GM20000 (cell line): ENCODE data around the gene LMX1B.

ENCODE experiments used
- DNase-seq: peaks from one replicate; pipeline ENCODE4 v3.0.0; 2012; ENCODE audit warnings: low spot score
- TF ChIP-seq, protein P1 (sequence below): IDR thresholded peaks from 2 replicates; pipeline ENCODE4 v1.5.1; 2012; ENCODE audit warnings: mild to moderate bottlenecking, control low read depth; ENCODE audit errors: extremely low read depth, missing control alignments

LMX1B gene

DNA sequence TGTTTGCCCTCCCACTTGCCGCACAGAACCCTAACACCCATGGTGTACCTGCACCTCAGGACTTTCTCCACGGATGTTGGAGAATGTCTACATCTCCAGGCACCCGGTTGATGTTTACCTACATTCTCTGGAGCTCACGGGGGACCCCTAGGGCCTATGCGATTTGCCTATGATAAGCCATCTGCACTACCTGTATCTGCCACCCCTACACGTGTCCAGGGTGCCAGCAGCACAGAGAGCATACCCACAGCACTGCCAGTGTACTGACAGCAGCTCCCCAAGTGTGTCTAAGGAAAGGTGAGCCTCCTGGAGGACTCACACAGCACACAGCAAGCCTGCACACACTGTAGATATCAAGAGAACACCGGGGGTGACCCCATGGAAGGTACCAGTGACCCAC is 31.3 kb upstream of the LMX1B start:
- TF ChIP-seq, protein P1, sequence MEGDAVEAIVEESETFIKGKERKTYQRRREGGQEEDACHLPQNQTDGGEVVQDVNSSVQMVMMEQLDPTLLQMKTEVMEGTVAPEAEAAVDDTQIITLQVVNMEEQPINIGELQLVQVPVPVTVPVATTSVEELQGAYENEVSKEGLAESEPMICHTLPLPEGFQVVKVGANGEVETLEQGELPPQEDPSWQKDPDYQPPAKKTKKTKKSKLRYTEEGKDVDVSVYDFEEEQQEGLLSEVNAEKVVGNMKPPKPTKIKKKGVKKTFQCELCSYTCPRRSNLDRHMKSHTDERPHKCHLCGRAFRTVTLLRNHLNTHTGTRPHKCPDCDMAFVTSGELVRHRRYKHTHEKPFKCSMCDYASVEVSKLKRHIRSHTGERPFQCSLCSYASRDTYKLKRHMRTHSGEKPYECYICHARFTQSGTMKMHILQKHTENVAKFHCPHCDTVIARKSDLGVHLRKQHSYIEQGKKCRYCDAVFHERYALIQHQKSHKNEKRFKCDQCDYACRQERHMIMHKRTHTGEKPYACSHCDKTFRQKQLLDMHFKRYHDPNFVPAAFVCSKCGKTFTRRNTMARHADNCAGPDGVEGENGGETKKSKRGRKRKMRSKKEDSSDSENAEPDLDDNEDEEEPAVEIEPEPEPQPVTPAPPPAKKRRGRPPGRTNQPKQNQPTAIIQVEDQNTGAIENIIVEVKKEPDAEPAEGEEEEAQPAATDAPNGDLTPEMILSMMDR, result no peak
- DNase-seq, result no peak

DNA sequence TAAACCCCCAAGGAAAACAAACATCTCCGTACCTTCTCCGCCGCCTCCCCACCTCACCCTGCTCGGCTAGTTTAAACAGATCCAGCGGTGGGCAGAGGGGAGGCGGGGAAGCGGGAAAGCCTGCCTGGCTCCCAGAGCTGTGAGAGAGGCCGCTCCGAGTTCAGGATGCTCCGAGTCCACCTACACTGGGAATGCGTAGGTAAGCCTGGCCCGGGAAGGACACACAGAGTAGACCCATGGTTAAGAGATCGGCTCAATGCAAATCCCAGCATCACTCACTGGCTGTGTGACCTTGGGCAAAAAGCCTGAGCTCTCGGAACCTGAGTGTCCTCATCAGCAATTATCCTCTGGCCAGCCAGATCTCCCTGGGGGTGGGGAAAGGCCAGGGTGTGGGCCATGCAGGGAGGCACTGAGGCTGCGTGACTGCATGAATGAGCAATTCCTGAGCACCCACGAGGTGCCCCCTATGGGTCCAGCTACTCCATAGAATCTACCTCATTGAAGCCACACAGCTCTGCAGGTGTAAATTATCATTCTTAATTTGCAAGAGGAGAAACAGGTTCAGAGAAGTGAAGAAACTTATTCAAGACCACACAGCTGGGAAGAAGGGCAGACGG is 30.5 kb upstream of the LMX1B start:
- TF ChIP-seq, protein P1, result no peak
- DNase-seq, result no peak

DNA sequence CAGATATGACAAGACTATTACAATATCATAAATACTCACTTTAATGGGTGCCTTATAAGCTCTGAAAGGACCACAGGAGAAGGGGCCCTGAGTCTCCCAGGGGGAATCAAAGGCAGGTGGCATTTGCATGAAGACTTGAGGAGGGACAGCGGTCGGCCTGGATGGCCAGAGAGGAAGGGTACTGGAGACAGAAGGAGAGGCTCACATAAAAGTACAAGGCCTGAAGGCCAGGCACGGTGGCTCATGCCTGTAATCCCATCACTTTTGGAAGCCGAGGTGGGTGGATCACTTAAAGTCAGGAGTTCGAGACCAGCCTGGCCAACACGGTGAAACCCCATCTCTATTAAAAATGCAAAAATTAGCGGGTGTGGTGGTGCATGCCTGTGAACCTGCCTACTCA is 29.1 kb upstream of the LMX1B start:
- DNase-seq, result no peak
- TF ChIP-seq, protein P1, result no peak

DNA sequence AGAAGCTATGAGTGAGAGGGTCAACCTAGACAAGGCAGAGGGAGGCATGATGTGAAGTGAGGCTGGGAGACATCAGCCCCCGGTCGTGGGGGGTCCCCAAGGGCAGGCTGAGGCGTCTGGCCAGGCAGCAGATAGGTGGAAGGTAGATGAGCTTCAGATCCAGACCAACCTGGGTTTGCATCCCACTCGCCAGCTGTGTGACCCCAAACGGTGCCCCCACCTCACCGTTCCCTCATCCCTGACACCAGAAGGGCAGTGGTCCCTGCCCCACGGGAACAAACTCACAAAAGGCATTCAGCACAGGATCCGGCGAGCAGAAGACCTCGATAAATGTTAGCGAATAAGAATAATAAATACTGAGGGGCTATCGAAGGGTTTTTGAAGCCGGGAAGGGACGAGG is 27.5 kb upstream of the LMX1B start:
- TF ChIP-seq, protein P1, result no peak
- DNase-seq, result no peak

DNA sequence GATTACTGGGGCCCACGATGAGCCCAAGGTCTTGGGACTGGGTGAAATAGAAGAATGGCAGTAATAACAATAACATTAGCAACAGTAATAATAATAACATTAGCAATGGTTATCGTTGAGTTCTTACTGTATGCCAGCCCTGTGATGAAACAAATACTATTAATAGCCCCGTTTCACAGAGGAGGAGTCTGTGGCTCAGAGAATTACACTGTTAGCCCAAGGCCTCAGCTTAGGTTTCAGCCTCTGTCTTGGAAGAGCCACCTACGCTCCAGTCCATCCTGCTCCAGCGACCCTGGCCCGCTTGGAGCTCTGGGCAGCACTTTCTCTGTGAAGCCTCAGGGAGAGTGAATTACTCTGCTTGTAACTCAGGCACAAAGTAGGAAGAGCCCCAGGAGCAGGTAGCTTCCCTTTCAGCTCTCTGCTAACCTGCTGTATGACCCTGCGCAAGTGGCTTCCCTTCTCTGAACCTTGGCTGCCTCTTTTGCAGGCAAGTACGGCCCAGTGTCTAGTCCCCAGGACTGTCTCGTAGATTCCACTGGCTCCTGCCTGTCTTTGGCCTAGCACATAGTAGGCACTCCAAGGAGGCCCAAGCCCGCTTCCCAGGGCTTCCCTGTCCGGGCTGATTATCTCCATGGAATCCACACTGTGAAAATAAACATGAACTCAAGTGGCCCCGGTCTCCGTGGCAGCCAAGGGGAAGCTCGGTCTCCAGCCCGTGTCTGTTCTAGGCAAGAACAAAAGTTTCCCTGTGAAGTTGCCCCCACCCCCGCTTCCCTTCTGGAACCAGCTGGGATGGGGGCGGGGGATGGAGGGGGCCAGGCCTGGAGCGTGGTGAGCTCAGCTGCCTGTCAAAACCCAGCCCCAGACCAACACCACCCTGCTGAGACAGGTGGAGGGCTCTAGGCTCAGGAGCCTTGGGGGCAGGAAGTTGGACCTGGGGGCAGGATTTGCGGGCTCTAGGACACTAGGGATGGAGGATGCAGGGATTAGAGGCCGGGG is 26.2 kb upstream of the LMX1B start:
- no peak for DNase-seq
- TF ChIP-seq, protein P1, result no peak

DNA sequence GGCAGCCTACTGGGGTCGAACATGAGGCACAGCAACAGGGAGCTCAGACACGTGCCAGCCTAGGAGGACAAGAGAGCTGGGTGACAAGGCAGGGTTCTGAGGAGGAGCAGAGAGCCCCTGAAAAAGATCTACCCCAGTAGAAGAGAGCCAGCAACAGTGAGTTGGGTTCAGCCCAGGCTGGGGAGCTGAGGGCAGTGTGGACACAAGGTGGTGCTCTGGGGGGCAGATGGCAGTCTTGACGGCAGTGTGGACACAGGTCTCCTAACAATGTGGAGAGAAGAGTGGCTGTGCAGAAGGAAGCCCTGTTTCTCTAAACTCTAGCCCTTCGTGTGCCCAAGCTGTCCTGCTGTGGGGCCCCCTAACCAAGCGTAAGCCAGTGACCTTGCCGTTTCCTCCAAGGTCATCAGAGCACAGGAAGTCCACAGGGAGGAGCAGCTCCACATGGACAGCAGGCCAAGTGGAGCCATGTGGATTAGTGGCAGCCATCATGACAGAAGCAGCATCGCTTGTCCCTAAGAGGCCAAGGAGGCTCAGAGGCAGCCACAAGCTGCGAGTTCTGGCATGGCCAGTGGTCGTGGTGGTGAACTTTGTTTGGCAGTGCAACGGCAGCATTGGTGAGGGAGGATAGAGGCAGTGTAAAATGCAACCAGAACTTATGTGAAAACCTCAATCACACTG is 25.1 kb upstream of the LMX1B start:
- TF ChIP-seq, protein P1, result no peak
- DNase-seq, result no peak

DNA sequence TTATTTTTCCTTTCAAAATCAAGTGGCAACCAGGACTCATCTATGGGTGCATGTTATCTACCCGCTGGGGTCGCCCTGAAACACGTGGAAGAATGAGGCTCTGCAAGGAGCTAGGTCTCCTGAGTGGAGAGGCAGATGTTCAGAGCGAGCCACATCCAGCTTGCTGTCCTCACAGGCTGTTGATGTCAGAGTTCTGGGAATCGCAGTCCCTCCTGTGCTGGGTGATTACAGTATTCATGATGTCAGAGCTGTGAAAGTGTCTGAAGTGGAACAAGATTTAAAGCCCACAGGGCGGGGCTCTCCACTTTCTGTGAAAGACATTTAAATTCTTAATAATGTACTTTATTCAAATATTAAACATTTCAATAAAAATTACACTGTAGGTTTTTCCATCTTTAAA is 24.4 kb upstream of the LMX1B start:
- TF ChIP-seq, protein P1, result no peak
- DNase-seq, result no peak
